Stimulated activated effector memory CD8-positive, alpha-beta T cell treated with anti-CD3 and anti-CD28 coated beads, Interleukin-12 subunit alpha, Interleukin-12 subunit beta, amount 100 ng/mL, for 72 hours (primary cell): ENCODE measurements around the gene SLC50A1.

ENCODE experiments used
- ATAC-seq: fragments of 150-1000 bp; cut with Tn5 transposase; 2 replicates; pipeline ENCODE4 v1.10.0; 2021
- DNase-seq, 2 donors: peaks; one replicate each; pipeline ENCODE4 v3.0.0; 2021 to 2022; ENCODE audit warnings: low spot score in 2 of 2
- H3K27ac Mint-ChIP-seq: one replicate; pipeline ENCODE4 v1.8.0; 2022; ENCODE audit warnings: mild to moderate bottlenecking, mixed read lengths
- H3K36me3 Mint-ChIP-seq: one replicate; pipeline ENCODE4 v1.8.0; 2022; ENCODE audit warnings: mild to moderate bottlenecking, mixed read lengths
- H3K4me1 Mint-ChIP-seq: one replicate; pipeline ENCODE4 v1.8.0; 2022; ENCODE audit warnings: mixed read lengths
- H3K4me3 Mint-ChIP-seq: one replicate; pipeline ENCODE4 v1.8.0; 2022; ENCODE audit warnings: mild to moderate bottlenecking, mixed read lengths
- H3K9me3 Mint-ChIP-seq: one replicate; pipeline ENCODE4 v1.8.0; 2022; ENCODE audit warnings: mixed read lengths

SLC50A1 gene, protein sequence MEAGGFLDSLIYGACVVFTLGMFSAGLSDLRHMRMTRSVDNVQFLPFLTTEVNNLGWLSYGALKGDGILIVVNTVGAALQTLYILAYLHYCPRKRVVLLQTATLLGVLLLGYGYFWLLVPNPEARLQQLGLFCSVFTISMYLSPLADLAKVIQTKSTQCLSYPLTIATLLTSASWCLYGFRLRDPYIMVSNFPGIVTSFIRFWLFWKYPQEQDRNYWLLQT

DNA sequence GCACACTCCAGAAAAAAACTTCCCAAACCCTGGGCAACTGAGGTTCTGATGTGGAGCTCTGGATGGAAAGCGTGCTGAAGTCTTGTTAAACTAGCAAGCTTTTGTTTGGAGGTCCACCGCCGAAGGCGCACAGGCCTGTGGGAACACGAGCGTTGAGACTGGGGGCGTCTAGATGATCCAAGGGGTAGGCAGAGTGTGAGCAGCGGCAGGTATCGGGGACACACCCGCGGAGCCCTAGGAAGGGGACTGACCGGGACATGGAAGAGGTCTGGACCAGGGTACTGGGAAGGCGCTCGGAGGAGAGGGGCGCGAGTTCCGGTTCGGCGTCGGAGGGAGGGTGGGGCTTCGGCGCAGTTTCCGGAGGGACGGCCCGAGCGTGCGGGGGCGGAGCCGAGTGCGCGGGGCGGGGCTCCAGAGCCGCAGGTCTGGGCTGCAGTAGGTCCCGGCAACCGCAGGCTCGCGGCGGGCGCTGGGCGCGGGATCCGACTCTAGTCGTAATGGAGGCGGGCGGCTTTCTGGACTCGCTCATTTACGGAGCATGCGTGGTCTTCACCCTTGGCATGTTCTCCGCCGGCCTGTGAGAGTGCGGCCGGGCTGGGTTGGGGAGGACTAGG lies at the start of gene SLC50A1:
SLC50A1 (plus strand) TSS at position 438 of the 614 bp plus-strand sequence; CDS start at position 498, 60 bp downstream.
- peaks cover 48% of the 10 kb centered on the region for H3K4me1 Mint-ChIP-seq
- peaks cover 65% of the 10 kb centered on the region for H3K36me3 Mint-ChIP-seq
- ATAC-seq = peak; percentile 82
- peak within 1 kb of the TSS; percentile 98 for H3K4me3 Mint-ChIP-seq
- H3K27ac Mint-ChIP-seq = peak within 1 kb of the TSS; percentile 99
- peak; percentile 93 to 96 for DNase-seq
- H3K9me3 Mint-ChIP-seq = no peaks in the 10 kb centered on the region

DNA sequence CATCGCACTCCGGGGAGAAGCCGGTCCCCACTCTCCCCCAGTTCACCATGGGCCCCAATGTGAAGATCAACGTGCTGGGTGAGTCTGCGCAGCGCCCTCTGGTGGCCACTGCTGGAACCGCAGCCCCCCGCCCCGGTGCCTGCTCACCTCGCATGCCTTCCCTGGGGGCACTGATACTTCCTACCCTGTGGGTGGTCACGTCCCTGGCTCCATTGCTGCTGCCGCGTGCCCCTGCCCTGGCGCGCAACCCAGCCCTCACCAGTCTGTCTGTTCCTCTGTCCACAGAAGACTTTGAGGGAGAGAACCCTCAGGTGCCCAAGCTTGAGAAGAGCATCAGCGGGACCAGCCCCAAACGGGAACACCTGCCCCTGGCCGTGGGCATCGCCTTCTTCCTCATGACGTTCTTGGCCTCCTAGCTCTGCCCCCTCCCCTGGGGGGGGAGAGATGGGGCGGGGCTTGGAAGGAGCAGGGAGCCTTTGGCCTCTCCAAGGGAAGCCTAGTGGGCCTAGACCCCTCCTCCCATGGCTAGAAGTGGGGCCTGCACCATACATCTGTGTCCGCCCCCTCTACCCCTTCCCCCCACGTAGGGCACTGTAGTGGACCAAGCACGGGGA lies 49.4 kb upstream of the SLC50A1 start:
- Mint-ChIP-seq H3K36me3 (peaks cover 14% of the 10 kb centered on the region), H3K27ac (peak overlapping the region; percentile 91), H3K4me1 (peaks cover 49% of the 10 kb centered on the region)

GRCh38 chr1:155086856-155087535 lies 48.7 kb upstream of the SLC50A1 start:
- Mint-ChIP-seq H3K36me3 (peaks cover 14% of the 10 kb centered on the region), H3K4me1 (peaks cover 47% of the 10 kb centered on the region), H3K27ac (no peak overlapping the region), H3K9me3 (no peaks in the 10 kb centered on the region), H3K4me3 (peak overlapping the region; percentile 95)
- ATAC-seq (no peak), DNase-seq (no peak)

More for the DNA sequence above, 49.4 kb upstream of the SLC50A1 start:
- ATAC-seq (peak; percentile 29), DNase-seq (peak; percentile 88 to 95)
- Mint-ChIP-seq H3K4me3 (peak overlapping the region; percentile 95), H3K9me3 (no peaks in the 10 kb centered on the region)

GRCh38 chr1:155091071-155092051 lies 44.3 kb upstream of the SLC50A1 start:
- H3K36me3 Mint-ChIP-seq = no peaks in the 10 kb centered on the region

DNA sequence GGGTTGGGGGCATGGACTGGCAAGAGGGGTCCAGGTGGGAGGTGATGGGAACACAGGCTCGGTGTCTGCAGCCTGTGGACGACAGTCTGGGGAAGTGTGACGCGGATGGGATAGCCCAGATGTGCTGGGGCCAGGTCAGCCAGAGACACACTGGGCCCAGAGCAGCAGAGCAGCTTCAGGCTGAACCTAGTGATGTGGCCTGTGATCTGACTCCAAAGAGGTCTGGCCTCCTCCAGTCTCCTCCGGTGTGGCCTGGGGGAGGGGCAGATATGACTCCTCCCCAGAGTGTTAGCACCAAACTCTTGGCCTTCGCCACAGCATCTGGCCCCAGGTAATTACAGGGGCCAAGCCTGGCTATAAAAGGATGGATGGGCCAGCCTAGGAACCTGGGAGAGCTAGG lies 43.5 kb upstream of the SLC50A1 start:
- Mint-ChIP-seq H3K9me3 (no peaks in the 10 kb centered on the region), H3K27ac (no peak overlapping the region), H3K36me3 (no peaks in the 10 kb centered on the region), H3K4me3 (no peak overlapping the region), H3K4me1 (peaks cover 8% of the 10 kb centered on the region)
- DNase-seq (no peak), ATAC-seq (peak; percentile 29)

More at GRCh38 chr1:155091071-155092051, 44.3 kb upstream of the SLC50A1 start:
- H3K27ac Mint-ChIP-seq = no peak overlapping the region
- no peak overlapping the region for H3K4me3 Mint-ChIP-seq
- H3K9me3 Mint-ChIP-seq = no peaks in the 10 kb centered on the region
- H3K4me1 Mint-ChIP-seq = peaks cover 9% of the 10 kb centered on the region
- ATAC-seq = peak; percentile 74
- DNase-seq = peak; percentile 86 to 91

DNA sequence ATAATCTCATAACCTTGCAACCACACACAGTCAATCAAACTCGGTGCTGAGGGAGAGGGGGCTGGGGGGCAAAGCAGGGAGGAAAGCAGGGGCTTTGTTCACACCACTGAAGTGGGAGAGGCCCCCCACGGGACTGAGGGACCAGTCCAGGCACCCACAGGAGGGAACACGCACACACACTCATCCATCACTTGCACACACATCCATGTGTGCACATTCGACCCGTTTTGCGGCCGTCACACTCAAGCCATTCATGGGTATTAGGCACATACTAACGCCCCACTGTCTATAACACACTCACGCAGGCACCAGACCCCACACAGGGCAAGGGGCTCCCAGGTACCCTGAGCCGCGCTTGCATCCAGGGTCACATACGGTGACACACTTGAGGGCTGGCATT lies 43.0 kb upstream of the SLC50A1 start:
- ATAC-seq = no peak
- Mint-ChIP-seq H3K9me3 (no peaks in the 10 kb centered on the region), H3K4me3 (no peak overlapping the region), H3K36me3 (no peaks in the 10 kb centered on the region), H3K27ac (peak overlapping the region; percentile 50), H3K4me1 (peaks cover 8% of the 10 kb centered on the region)
- DNase-seq = no peak

- H3K36me3 Mint-ChIP-seq = no peaks in the 10 kb centered on the region
- H3K27ac Mint-ChIP-seq = peak overlapping the region; percentile 50
- no peak overlapping the region for H3K4me3 Mint-ChIP-seq
- H3K4me1 Mint-ChIP-seq = peaks cover 8% of the 10 kb centered on the region
- ATAC-seq = peak; percentile 27
- H3K9me3 Mint-ChIP-seq = no peaks in the 10 kb centered on the region
- no peak for DNase-seq
Observed at GRCh38 chr1:155093911-155094621, 41.6 kb upstream of the SLC50A1 start.

DNA sequence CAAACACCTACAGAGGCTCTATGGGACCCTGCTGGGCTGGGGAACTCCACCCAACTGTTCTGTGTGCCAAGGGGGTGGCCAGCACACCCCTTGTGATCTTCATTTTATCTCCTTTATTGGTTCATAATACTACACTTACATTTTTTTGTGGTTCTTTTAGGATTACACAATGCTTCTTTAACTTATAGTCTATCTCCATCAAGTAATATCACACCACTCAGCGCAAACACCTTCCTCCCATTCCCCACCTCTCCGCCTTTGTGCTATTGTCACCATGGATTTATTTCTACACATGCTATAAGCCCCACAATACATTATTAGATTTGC lies 41.1 kb upstream of the SLC50A1 start:
- H3K4me1 Mint-ChIP-seq = peaks cover 8% of the 10 kb centered on the region
- no peaks in the 10 kb centered on the region for H3K36me3 Mint-ChIP-seq
- peak; percentile 20 for ATAC-seq
- no peaks in the 10 kb centered on the region for H3K9me3 Mint-ChIP-seq
- DNase-seq = no peak
- no peak overlapping the region for H3K27ac Mint-ChIP-seq
- no peak overlapping the region for H3K4me3 Mint-ChIP-seq

GRCh38 chr1:155099331-155099730 lies 36.3 kb upstream of the SLC50A1 start:
- DNase-seq (no peak), ATAC-seq (no peak)
- H3K4me3 Mint-ChIP-seq = no peak overlapping the region
- H3K9me3 Mint-ChIP-seq = no peaks in the 10 kb centered on the region
- no peaks in the 10 kb centered on the region for H3K4me1 Mint-ChIP-seq
- H3K36me3 Mint-ChIP-seq = no peaks in the 10 kb centered on the region
- no peak overlapping the region for H3K27ac Mint-ChIP-seq

DNA sequence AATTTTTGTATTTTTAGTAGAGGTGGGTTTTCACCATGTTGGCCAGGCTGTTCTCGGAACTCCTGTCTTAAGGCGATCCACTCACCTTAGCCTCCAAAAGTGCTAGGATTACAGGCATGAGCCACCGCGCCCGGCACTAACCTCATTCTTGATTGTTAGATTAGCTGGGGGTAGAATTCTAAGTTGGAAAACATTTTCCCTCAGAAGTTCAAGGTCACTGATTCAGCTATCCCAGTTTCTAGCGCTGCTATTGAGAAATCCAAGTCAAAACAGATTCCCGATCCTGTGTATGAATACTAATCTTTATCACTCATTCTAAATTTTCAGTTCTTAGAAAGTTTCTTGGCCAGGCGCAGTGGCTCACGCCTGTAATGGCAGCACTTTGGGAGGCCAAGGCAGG lies 32.3 kb upstream of the SLC50A1 start:
- no peak overlapping the region for H3K4me3 Mint-ChIP-seq
- no peaks in the 10 kb centered on the region for H3K4me1 Mint-ChIP-seq
- no peaks in the 10 kb centered on the region for H3K36me3 Mint-ChIP-seq
- no peaks in the 10 kb centered on the region for H3K9me3 Mint-ChIP-seq
- DNase-seq (no peak), ATAC-seq (no peak)
- H3K27ac Mint-ChIP-seq = no peak overlapping the region

DNA sequence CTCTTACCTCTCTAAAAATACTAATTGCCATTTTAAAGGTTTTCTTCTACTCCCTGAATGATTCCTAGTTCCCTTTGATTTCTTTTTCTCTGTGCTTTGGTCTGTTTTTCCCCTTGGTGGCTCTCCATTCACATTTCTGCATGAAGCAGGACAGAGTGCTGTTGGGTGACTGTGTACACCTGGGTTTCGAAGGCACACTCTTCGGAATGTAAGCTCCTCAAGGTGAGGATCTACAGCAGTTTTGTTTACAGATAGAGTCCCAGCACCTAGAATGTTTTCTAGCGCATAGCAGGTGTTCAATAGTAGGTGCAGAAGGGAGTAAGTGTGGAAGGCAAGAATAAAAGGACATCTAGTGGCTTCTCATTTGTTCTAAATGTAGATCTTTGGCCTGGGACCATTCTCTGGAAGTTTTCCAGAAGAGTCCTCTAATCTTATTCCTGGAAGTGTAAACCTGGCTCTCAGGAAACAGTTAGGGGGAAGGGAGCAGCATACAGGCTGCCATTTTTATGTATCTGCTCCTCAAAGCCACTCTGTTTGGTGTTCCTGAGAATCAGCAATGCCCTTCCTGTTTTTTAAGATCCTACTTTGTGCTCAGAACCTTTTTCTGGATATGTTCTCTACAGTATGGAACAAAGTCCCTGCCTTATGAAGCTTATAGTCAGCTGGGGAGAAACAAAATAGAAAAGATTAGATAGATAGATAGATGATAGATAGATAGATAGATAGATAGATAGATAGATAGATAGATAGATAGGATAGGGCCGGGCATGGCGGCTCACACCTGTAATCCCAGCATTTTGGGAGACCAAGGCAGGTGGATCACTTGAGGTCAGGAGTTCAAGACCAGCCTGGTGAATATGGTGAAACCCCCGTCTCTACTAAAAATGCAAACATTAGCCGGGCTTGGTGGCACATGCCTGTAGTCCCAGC lies 30.8 kb upstream of the SLC50A1 start:
- H3K27ac Mint-ChIP-seq = no peak overlapping the region

DNA sequence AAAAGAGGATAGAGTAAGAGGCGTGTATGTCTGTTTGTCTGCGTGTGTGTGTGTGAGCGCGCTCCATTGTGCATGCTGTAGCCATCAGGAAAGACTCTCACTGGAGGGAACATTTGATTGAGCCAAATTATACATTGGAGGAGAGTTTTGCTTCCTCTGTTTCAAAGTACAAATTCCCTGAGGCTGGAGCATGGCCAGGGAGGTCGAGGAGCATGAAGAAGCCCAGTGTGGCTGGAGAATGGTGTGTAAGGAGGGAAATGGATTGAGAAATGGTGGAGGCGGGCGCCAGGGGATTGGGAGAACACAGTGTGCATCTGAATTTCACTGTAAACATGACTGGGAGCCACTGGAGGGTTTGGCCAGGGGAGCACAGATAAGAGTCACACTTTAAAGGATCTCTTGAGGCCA lies 30.0 kb upstream of the SLC50A1 start:
- Mint-ChIP-seq H3K4me3 (no peak overlapping the region), H3K4me1 (no peaks in the 10 kb centered on the region), H3K27ac (no peak overlapping the region), H3K36me3 (no peaks in the 10 kb centered on the region), H3K9me3 (no peaks in the 10 kb centered on the region)
- DNase-seq (no peak), ATAC-seq (no peak)

More for the DNA sequence above, 30.8 kb upstream of the SLC50A1 start:
- no peaks in the 10 kb centered on the region for H3K4me1 Mint-ChIP-seq
- no peak overlapping the region for H3K4me3 Mint-ChIP-seq
- no peak for ATAC-seq
- no peak for DNase-seq
- H3K9me3 Mint-ChIP-seq = no peaks in the 10 kb centered on the region
- no peaks in the 10 kb centered on the region for H3K36me3 Mint-ChIP-seq

GRCh38 chr1:155106862-155107261 lies 28.8 kb upstream of the SLC50A1 start:
- DNase-seq (no peak), ATAC-seq (no peak)
- Mint-ChIP-seq H3K36me3 (no peaks in the 10 kb centered on the region), H3K27ac (no peak overlapping the region), H3K9me3 (no peaks in the 10 kb centered on the region), H3K4me3 (no peak overlapping the region), H3K4me1 (no peaks in the 10 kb centered on the region)
